Fibroblast of skin of abdomen (primary cell): ENCODE data around the gene WAS.
A peak's percentile ranks its signal among the peaks of the same experiment; 100 is the strongest.
"Not testable (repeated sequence)": the region's sequence is repeated elsewhere in the genome, so short reads cannot be mapped to it uniquely, and the experiment has no call there.

ENCODE experiments used
- DNase-seq: peaks from one replicate; pipeline ENCODE4 v3.0.0-alpha.2; 2013

The WAS gene

DNA sequence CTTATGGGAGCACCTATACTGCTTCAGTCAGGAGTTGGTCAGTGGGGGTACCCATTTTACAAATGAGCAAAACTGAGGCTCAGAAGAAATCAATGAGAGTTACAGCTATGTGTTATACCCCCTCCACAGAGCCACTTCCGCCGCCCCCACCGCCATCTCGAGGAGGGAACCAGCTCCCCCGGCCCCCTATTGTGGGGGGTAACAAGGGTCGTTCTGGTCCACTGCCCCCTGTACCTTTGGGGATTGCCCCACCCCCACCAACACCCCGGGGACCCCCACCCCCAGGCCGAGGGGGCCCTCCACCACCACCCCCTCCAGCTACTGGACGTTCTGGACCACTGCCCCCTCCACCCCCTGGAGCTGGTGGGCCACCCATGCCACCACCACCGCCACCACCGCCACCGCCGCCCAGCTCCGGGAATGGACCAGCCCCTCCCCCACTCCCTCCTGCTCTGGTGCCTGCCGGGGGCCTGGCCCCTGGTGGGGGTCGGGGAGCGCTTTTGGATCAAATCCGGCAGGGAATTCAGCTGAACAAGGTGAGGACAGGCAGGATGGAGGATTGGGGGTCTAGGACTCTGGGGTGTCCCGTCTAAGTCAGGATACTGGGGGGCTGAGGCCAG lies 5.0 kb downstream of the WAS start:
- no peak for DNase-seq

DNA sequence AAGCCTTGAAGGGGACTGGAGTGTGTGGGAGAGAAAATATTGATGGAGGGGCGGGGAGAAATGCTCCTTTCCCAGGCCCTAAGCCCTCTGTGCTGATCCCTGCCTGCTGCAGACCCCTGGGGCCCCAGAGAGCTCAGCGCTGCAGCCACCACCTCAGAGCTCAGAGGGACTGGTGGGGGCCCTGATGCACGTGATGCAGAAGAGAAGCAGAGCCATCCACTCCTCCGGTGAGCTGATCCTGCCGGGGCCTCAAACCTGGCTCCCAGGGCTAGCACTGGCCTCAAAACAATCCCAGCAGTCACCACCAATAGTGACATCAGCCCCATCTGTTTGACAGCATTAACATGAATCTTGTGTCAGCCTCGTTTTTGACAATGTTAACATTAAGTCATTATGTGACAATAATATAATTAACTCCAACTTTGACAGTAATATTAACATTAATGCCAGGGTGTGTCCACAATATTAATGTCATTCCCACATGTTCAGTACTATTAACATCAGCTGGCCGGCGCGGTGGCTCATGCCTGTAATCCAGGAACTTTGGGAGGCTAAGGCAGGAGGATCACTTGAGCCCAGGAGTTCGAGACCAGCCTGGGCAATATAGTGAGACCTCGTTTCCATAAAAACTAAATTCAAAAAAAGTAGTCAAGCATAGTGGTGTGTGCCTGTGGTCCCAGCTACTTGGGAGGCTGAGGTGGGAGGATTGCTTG lies 5.8 kb downstream of the WAS start:
- DNase-seq: no peak

- not testable (repeated sequence) for DNase-seq
These were observed 8.1 kb downstream of the WAS start for GRCh38 chrX:48691746-48692145.

GRCh38 chrX:48694776-48695533 lies 11.4 kb downstream of the WAS start:
- DNase-seq: no peak

- no peak for DNase-seq
These were observed 11.9 kb downstream of the WAS start for GRCh38 chrX:48695534-48695896.

GRCh38 chrX:48695925-48696300 lies 12.3 kb downstream of the WAS start:
- no peak for DNase-seq

- DNase-seq: peak; percentile 87
These were observed 12.8 kb downstream of the WAS start, which contains the start of gene SUV39H1 for GRCh38 chrX:48696301-48696908. Gene SUV39H1 (plus strand): TSS chrX:48696734. CDS start chrX:48696785, 51 bp downstream.

DNA sequence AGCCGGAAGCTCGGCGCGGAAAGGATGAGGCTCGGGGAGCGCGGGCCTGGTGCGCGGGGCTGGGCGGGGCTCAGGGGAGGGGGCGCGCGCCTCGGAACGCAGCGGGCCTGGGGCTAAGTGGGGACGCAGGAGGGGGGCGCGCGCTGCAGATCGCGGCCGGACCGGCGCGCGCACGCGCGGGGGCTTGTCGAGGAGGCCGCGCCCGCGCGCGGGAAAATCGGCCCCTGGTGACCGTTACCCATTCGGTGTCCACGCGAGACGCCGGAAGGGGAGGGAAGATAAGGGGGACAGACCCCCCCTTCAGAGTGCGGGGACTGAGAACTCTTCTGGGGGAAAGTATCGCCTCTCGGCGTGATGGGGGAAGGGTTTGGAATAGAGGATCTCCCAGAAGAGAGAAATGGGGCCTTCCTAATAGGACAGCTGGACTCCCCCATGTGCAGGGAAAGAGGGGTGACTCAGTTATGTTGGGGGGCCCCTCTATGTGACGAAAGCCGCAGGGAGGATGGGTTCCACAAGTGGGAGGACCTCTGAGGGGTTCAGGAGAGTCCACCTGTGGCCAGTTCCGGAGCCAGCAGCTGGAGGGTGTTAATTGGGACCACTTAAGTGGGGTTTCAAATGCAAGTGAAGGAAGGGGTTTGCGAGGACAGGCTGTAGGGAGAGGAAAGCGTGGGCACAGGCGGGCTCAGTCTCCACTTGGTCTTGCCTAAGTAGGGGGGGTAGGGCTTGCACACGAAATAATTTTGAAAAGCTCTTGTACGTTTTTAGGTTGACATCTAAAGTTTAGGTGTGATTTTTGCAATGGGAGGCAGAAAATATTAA lies 13.5 kb downstream of the WAS start:
- peak; percentile 25 for DNase-seq

GRCh38 chrX:48698306-48698705 lies 14.7 kb downstream of the WAS start:
- no peak for DNase-seq

- DNase-seq: no peak
These were observed 16.6 kb downstream of the WAS start for GRCh38 chrX:48700246-48700645.

- DNase-seq: no peak
These were observed 17.5 kb downstream of the WAS start for GRCh38 chrX:48700951-48701653.

DNA sequence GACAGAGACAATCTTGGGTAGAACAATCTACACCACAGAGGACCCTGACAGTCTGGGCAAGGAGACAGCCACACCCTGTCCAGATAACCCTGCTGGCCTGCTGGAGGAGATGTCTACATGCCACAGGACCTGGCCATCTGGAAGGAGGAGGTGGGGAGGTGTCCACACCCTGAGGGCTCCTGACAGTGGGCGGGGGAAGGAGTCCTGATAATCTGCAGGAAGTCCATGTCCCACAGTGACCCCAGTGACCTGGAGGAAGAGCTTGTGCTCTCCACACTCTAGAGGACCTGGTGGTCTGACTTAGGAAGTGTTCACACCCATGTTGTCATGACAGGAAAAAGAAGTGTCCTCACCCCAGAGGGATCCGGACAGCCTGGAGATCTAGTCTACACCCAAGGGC lies 18.4 kb downstream of the WAS start:
- no peak for DNase-seq

- no peak for DNase-seq
These were observed 19.1 kb downstream of the WAS start for GRCh38 chrX:48702716-48703115.

- DNase-seq: no peak
These were observed 19.6 kb downstream of the WAS start for GRCh38 chrX:48703228-48703627.

DNA sequence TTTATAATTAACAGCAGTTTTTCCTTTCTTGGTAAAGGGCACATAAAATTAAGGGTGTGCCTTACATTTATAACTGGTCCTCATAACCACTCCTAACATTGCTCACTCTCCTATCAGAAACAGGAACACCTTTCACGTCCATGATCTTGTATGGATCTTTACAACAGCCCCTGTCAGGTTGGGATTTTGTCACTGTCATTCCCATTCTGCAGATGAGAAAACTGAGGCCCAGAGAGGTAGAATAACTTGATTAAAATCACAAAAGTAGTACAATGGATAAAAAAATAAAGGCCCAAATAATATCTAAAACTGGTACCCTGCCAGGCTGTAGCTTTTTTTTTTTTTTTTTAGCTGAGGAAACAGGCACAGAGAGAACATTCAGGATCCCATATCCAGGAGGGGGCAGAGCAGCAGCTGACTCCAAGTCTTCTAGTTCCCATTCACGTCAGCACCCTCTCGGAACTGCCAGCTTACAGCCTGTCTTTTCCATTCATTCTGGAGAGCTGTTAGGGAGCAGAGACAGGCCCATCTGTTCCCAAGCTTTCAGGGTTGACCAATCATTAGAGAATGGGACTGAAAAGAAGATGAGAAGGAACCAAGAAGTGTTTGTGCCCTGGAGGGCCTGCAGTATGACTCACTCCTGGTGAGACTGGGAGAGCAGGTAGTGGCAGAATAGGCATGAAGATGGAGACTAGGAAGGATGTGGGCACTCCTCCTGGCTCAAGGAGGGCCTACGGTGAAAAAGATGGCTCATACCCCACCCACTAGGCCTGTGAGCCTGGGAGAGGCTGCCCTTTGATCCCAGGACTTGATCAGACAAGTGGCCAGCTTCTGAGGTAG lies 20.3 kb downstream of the WAS start:
- DNase-seq: no peak

- no peak for DNase-seq
These were observed 22.3 kb downstream of the WAS start for GRCh38 chrX:48705871-48706270.

- no peak for DNase-seq
These were observed 26.0 kb downstream of the WAS start for GRCh38 chrX:48709522-48710112.

GRCh38 chrX:48711162-48711928 lies 27.7 kb downstream of the WAS start:
- no peak for DNase-seq

DNA sequence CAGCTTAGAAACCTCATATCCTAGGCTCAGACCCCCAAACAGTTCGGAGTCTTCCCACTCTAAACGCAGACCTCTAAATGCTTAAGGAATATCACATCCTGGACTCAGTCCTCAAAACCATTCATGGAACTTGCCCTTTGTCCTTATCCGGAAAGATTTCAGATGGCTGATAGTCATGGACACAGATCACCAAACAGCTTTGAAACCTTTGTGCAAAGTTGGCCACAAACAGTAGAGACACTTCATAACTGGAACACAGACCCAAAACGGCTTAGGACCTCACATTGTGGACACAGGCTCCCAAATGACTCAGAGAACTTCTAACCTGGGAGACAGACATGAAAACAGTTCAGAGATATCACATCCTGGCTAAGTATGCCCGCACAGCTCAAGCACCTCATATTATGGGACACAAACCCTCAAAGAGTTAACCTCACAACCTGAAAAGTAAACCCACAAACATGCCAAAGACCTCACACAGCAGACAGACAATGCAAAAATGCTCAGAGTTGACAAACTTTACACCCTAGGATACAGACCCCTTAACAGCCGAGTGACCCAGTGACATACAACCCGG lies 28.4 kb downstream of the WAS start:
- no peak for DNase-seq
